Measurements from ENCODE around the gene NR2C2AP. TPM values are rescaled to one million over a fixed set of nuclear protein-coding genes. Genes with fewer than 3 reads are reported as not detected.

The NR2C2AP gene
- total and polyA plus RNA-seq, 2 of the 4 experiments (the other 2 are of a cell fraction), result 5.4 to 9.0 TPM

GRCh38 chr19:19230999-19231398 lies 27.8 kb upstream of the NR2C2AP start:
- Histone ChIP-seq H3K27ac (ENCODE audit: insufficient read depth, low read length) (no peak overlapping the region), H2AK9ac (replicated peaks; ENCODE audit: low read depth, low read length, poor library complexity) (no peak overlapping the region), H3K14ac (replicated peaks; ENCODE audit: low read depth, low read length) (no peak overlapping the region), H3K4me3 (ENCODE audit: insufficient read depth, low read depth, low read length) (no peak overlapping the region), H4K8ac (ENCODE audit: low read depth in 2 of 2, low read length in 2 of 2) (no peak overlapping the region), H2AK5ac (ENCODE audit: low read depth, low read length) (no peak overlapping the region), H3K56ac (ENCODE audit: extremely low read depth, insufficient read depth, low read length) (no peak overlapping the region), H4K20me1 (ENCODE audit: insufficient read depth, low read length) (no peaks in the 10 kb centered on the region), H3K4me2 (ENCODE audit: low read depth, low read length) (no peak overlapping the region), H3K9ac (ENCODE audit: low read depth, low read length) (no peak overlapping the region), H3K9me3 (ENCODE audit: control insufficient read depth, insufficient read depth, low read length) (peaks cover 18% of the 10 kb centered on the region), H3K18ac (ENCODE audit: low read depth, low read length) (no peak overlapping the region), H4K5ac (ENCODE audit: low read depth, low read length) (no peak overlapping the region), H3K4me1 (ENCODE audit: control insufficient read depth, insufficient read depth, low read length) (no peaks in the 10 kb centered on the region), H2BK15ac (ENCODE audit: low read depth, low read length) (no peak overlapping the region), H2BK120ac (ENCODE audit: low read depth, low read length) (no peak overlapping the region), H4K91ac (ENCODE audit: insufficient read depth, low read depth, low read length) (no peak overlapping the region), H3K27me3 (ENCODE audit: control insufficient read depth, insufficient read depth, low read length) (peaks cover 7% of the 10 kb centered on the region; the same call in 1 of the 2 replicates), H2AFZ (replicated peaks; ENCODE audit: low read length, poor library complexity) (no peak overlapping the region), H3K79me1 (ENCODE audit: low read depth in 1 of 2, low read length in 2 of 2) (no peaks in the 10 kb centered on the region), H3K23ac (ENCODE audit: low read depth, low read length) (no peak overlapping the region), H2BK20ac (ENCODE audit: low read depth, low read length) (no peak overlapping the region), H3K36me3 (ENCODE audit: control insufficient read depth, insufficient read depth, low read length) (no peaks in the 10 kb centered on the region), H3K9me1 (ENCODE audit: insufficient read depth, low read length) (no peaks in the 10 kb centered on the region), H3K4ac (ENCODE audit: low read depth, low read length) (no peak overlapping the region), H2BK5ac (ENCODE audit: low read depth, low read length, poor library complexity, severe bottlenecking) (no peak overlapping the region)
- intact Hi-C loops (cut with micrococcal nuclease) (no loop called here), in situ Hi-C loops (cut with MboI; ENCODE audit: low sequenced_read_pairs) (no loop called here), dilution Hi-C loops (cut with HindIII; ENCODE audit: low sequenced_read_pairs, unreplicated experiment) (no loop called here)
- WGBS, 2 experiments (ENCODE audit: extremely low coverage in 2 of 2, insufficient read length in 1 of 2), result 96% methylated on average over 5 of the region's 9 CpGs; no CpG with 5 or more reads in 1 of the 2 experiments
- CTCF ChIA-PET, result no interaction called here
- POLR2A ChIA-PET (ENCODE audit: unreplicated experiment), result no interaction called here
- no peak for ATAC-seq (ENCODE audit: low read depth)
- TF ChIP-seq MAFK (IDR thresholded peaks at IDR 0.05; ENCODE audit: low read depth, low read length), result no peak
- no peak for TF ChIP-seq RCOR1 (IDR thresholded peaks at IDR 0.05; ENCODE audit: insufficient replicate concordance, low read length)
- TF ChIP-seq RAD21 (IDR thresholded peaks at IDR 0.05; ENCODE audit: low read length), result no peak
- no peak for TF ChIP-seq RFX5 (IDR thresholded peaks at IDR 0.05; ENCODE audit: low read depth, low read length)
- no peak for TF ChIP-seq ELK1 (IDR thresholded peaks at IDR 0.05; ENCODE audit: borderline replicate concordance, low read depth, low read length)
- TF ChIP-seq FOS (IDR thresholded peaks at IDR 0.05; ENCODE audit: low read depth, low read length), result no peak
- TF ChIP-seq CEBPB (IDR thresholded peaks at IDR 0.05; ENCODE audit: low read depth, low read length), result no peak
- no peak for TF ChIP-seq POLR2A (IDR thresholded peaks at IDR 0.05; ENCODE audit: low read depth, low read length)
- TF ChIP-seq MAZ (IDR thresholded peaks at IDR 0.05; ENCODE audit: borderline replicate concordance, low read depth, low read length), result no peak
- no peak for TF ChIP-seq BHLHE40 (IDR thresholded peaks at IDR 0.05; ENCODE audit: low read depth, low read length)
- TF ChIP-seq, protein P1, sequence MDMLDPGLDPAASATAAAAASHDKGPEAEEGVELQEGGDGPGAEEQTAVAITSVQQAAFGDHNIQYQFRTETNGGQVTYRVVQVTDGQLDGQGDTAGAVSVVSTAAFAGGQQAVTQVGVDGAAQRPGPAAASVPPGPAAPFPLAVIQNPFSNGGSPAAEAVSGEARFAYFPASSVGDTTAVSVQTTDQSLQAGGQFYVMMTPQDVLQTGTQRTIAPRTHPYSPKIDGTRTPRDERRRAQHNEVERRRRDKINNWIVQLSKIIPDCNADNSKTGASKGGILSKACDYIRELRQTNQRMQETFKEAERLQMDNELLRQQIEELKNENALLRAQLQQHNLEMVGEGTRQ (IDR thresholded peaks at IDR 0.05; ENCODE audit: low read depth, low read length), result no peak
- no peak for TF ChIP-seq CHD1 (IDR thresholded peaks at IDR 0.05; ENCODE audit: low read depth, low read length)
- no peak for TF ChIP-seq NFE2L2 (IDR thresholded peaks at IDR 0.05; ENCODE audit: low read depth, low read length)
- no peak for TF ChIP-seq CTCF (conservative IDR thresholded peaks at IDR 0.05; ENCODE audit: low read depth, low read length)
- TF ChIP-seq MXI1 (IDR thresholded peaks at IDR 0.05; ENCODE audit: borderline replicate concordance, low read depth, low read length), result no peak
- no peak for TF ChIP-seq SMC3 (IDR thresholded peaks at IDR 0.05; ENCODE audit: low read depth, low read length)
- BruUV-seq (replicated peaks), result no TSS peak
- DNase-seq, result no peak

Data from IMR-90 (cell line).